SK-N-SH (cell line): ENCODE results near the gene PPCS.

Experiments
- CTCF ChIP-seq: fragments of 200-600 bp; sonication (generic); IDR thresholded peaks from 2 replicates; pipeline ENCODE4 v1.6.1; 2017; ENCODE audit warnings: antibody characterized with exemption, mild to moderate bottlenecking, moderate library complexity
- FOXJ3 ChIP-seq: sonication (generic); formaldehyde crosslinking; IDR thresholded peaks from 2 replicates; pipeline ENCODE4 v1.5.1; 2020; ENCODE audit warnings: mild to moderate bottlenecking, missing genetic modification reagents
- GABPA ChIP-seq: IDR thresholded peaks from 2 replicates; pipeline ENCODE4 v1.4.0; 2012; ENCODE audit warnings: low read depth, mild to moderate bottlenecking
- GATA2 ChIP-seq: sonication (generic); formaldehyde crosslinking; IDR thresholded peaks from 2 replicates; pipeline ENCODE4 v1.5.0; 2020; ENCODE audit warnings: mild to moderate bottlenecking, missing genetic modification reagents
- PBX3 ChIP-seq: IDR thresholded peaks from 2 replicates; pipeline ENCODE4; 2012
- POLR2AphosphoS5 ChIP-seq: IDR thresholded peaks from 2 replicates; pipeline ENCODE4 v1.6.1; 2012; ENCODE audit warnings: low read depth, low read length
- REST ChIP-seq: IDR thresholded peaks from 2 replicates; pipeline ENCODE4 v1.6.1; 2012; ENCODE audit warnings: mild to moderate bottlenecking, low read depth, low read length, moderate library complexity
- RXRA ChIP-seq: IDR thresholded peaks from 2 replicates; pipeline ENCODE4 v1.4.0; 2012; ENCODE audit warnings: low read depth, mild to moderate bottlenecking, borderline replicate concordance
- SMC3 ChIP-seq: IDR thresholded peaks from 2 replicates; pipeline ENCODE4 v1.6.1; 2012; ENCODE audit warnings: low read depth, low read length, improper control_type of control experiment
- TEAD4 ChIP-seq: IDR thresholded peaks from 2 replicates; pipeline ENCODE4 v1.4.0; 2012; ENCODE audit warnings: mild to moderate bottlenecking, borderline replicate concordance; ENCODE audit not compliant: insufficient read depth
- USF2 ChIP-seq: fragments of 150-350 bp; IDR thresholded peaks from 2 replicates; pipeline ENCODE4 v1.6.1; 2017; ENCODE audit warnings: antibody characterized with exemption, low read length, low read depth, borderline replicate concordance

DNA sequence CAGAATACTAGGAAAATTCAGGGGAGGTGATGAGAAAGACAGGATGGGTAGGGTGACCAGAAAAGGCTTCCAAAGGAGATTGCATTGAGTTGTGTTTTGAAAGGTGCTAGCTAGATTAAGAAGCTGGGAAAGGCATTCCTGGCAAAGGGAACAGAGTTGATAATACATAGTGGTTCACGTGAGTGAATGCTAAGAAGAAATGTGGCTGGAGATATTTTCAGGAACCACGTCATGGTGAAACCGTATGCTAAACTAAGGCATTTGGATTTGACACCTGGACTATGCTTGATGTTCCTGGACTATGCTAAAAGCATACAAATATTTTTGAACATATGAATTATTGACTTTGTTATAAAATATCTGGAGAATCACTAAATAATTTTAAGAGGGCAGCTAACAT lies 21.4 kb downstream of the PPCS start:
- TF ChIP-seq TEAD4 (no peak), CTCF (no peak), USF2 (no peak), PBX3 (no peak), GATA2 (CRISPR knock-in tag) (no peak), RXRA (no peak), POLR2AphosphoS5 (no peak), FOXJ3 (no peak), SMC3 (no peak), REST (no peak), GABPA (no peak)
